GM18907 (cell line): ENCODE measurements around the gene TSGA10.

Experiments used
- ATAC-seq: cut with Tn5 transposase; IDR thresholded peaks from one replicate; pipeline ENCODE4 v1.9.1; 2021; ENCODE audit warnings: mild to moderate bottlenecking, moderate library complexity; ENCODE audit not compliant: unreplicated experiment

TSGA10 gene

GRCh38 chr2:98948956-98949739 lies 205.6 kb downstream of the TSGA10 start:
- ATAC-seq = no peak

DNA sequence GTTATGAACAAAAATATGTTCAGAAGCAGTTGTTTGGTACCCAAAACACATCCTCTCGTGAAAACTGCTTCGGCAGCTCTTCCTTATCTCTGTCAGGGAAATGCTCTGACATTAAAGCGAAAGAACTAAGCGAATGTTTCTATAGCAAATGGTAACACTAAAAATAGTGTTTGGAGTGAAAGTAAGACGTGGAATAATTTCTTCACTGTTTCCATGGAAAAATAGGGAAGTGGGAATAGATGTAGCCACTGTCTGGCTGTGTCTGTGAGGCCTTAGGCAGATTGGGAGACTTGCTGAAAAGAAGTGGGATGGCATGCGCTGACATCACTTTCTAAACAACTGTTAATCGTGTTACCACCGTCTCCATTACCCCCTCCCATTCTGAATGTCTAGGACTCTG lies 207.2 kb downstream of the TSGA10 start:
- no peak for ATAC-seq
